ENCODE measurements around the gene AGBL1. TPM values are rescaled to one million over a fixed set of nuclear protein-coding genes. Genes with fewer than 3 reads are reported as not detected.

AGBL1 gene
- total RNA-seq, 1 experiment from 2014 or later = not detected

DNA sequence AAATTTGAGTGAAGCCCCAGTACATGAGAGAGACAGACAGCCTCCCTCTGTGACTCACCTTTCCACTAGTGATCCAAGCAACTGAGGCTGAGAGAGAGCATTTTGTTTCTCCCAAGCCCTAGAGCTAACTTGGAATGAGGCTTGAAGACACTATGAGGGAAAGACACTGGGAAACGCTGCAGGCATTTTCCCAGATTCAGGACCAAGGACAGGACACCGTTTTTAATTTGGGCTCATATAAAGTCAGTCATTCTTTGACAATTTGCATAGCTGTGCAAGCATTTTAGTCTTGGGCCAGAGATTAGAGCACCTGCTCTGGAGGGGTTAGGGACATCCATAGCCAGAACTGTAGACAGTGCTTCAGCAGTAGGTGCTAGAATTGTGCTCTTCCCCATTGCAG, 249.0 kb downstream of the AGBL1 start:
- Histone ChIP-seq H3K79me1 (ENCODE audit: insufficient read depth, low read depth, low read length, poor library complexity, severe bottlenecking) (no peaks in the 10 kb centered on the region), H3K23me2 (ENCODE audit: insufficient read length, low read depth, low read length, poor library complexity, severe bottlenecking) (no peaks in the 10 kb centered on the region), H3K27me3 (ENCODE audit: insufficient read depth, low read length) (no peaks in the 10 kb centered on the region), H4K5ac (ENCODE audit: insufficient read length, low read depth, low read length) (no peak overlapping the region), H3K4me2 (ENCODE audit: insufficient read depth, insufficient read length, low read length) (no peak overlapping the region), H2BK15ac (ENCODE audit: low read depth, low read length) (no peak overlapping the region), H3T11ph (ENCODE audit: low read length) (no peak overlapping the region), H3K9ac (ENCODE audit: extremely low read depth, insufficient read length, low read length) (no peak overlapping the region), H2BK5ac (ENCODE audit: insufficient read length, low read length) (no peak overlapping the region), H4K8ac (replicated peaks; ENCODE audit: insufficient read length, low read depth, low read length) (no peak overlapping the region), H3K4ac (ENCODE audit: low read depth, low read length) (no peak overlapping the region), H3K56ac (ENCODE audit: insufficient read length, low read depth, low read length) (no peak overlapping the region), H2BK12ac (ENCODE audit: insufficient read length, low read depth, low read length) (no peak overlapping the region), H2AFZ (ENCODE audit: low read length) (no peak overlapping the region), H3K9me3 (ENCODE audit: control insufficient read depth, low read depth, low read length) (no peaks in the 10 kb centered on the region), H3K4me1 (ENCODE audit: insufficient read depth, low read length) (no peaks in the 10 kb centered on the region), H3K18ac (ENCODE audit: insufficient read length, low read depth, low read length) (no peak overlapping the region), H2BK20ac (ENCODE audit: low read depth, low read length, poor library complexity, severe bottlenecking) (no peak overlapping the region), H2BK120ac (ENCODE audit: low read depth, low read length, poor library complexity, severe bottlenecking) (no peak overlapping the region), H4K20me1 (ENCODE audit: control insufficient read depth, insufficient read depth, insufficient read length) (no peaks in the 10 kb centered on the region), H3K79me2 (ENCODE audit: insufficient read depth, low read length) (no peaks in the 10 kb centered on the region), H3K23ac (ENCODE audit: insufficient read length, low read depth, low read length) (no peak overlapping the region), H4K91ac (ENCODE audit: insufficient read length, low read depth, low read length) (no peak overlapping the region), H2AK5ac (ENCODE audit: insufficient read length, low read length) (no peak overlapping the region), H3K27ac (ENCODE audit: insufficient read length, low read depth, low read length) (no peak overlapping the region), H3K14ac (ENCODE audit: insufficient read depth, low read length) (no peak overlapping the region)
- H3K4me1 Mint-ChIP-seq = peaks cover 6% of the 10 kb centered on the region in 2 experiments; a peak in 3 of 4 replicates
- DNase-seq = no peak
- peaks cover 4 to 11% (median 7%) of the 10 kb centered on the region in 3 experiments; a peak in 5 of 7 replicates for H3K36me3 Mint-ChIP-seq (ENCODE audit: insufficient read depth in 1 of 3, low read depth in 3 of 3)
- TF ChIP-seq, protein P1, sequence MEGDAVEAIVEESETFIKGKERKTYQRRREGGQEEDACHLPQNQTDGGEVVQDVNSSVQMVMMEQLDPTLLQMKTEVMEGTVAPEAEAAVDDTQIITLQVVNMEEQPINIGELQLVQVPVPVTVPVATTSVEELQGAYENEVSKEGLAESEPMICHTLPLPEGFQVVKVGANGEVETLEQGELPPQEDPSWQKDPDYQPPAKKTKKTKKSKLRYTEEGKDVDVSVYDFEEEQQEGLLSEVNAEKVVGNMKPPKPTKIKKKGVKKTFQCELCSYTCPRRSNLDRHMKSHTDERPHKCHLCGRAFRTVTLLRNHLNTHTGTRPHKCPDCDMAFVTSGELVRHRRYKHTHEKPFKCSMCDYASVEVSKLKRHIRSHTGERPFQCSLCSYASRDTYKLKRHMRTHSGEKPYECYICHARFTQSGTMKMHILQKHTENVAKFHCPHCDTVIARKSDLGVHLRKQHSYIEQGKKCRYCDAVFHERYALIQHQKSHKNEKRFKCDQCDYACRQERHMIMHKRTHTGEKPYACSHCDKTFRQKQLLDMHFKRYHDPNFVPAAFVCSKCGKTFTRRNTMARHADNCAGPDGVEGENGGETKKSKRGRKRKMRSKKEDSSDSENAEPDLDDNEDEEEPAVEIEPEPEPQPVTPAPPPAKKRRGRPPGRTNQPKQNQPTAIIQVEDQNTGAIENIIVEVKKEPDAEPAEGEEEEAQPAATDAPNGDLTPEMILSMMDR (conservative IDR thresholded peaks at IDR 0.05) = no peak
- no peaks in the 10 kb centered on the region for H3K27me3 Mint-ChIP-seq (ENCODE audit: low read depth)
- WGBS (ENCODE audit: extremely low coverage, insufficient read length, low lambda C conversion rate) = no CpG with 5 or more reads among the region's 2 CpGs
- H3K4me3 Mint-ChIP-seq = no peak overlapping the region
- peaks cover 8 to 27% of the 10 kb centered on the region in 2 experiments for H3K9me3 Mint-ChIP-seq
- no peak overlapping the region for H3K27ac Mint-ChIP-seq

Measured in H9 (cell line).